Glutamatergic neuron (in vitro differentiated cells): ENCODE data around the gene PRKCE. TPM values are rescaled to one million over a fixed set of nuclear protein-coding genes. Genes with fewer than 3 reads are reported as not detected.

ENCODE experiments used
- DNase-seq: peaks from one replicate; pipeline ENCODE4 v3.0.0; 2022
- H3K27ac Mint-ChIP-seq: one replicate; pipeline ENCODE4 v1.8.0; 2020; ENCODE audit warnings: mild to moderate bottlenecking, mixed read lengths, inconsistent platforms; ENCODE audit not compliant: unreplicated experiment
- H3K27me3 Mint-ChIP-seq: one replicate; pipeline ENCODE4 v1.8.0; 2020; ENCODE audit warnings: mild to moderate bottlenecking, moderate library complexity, mixed read lengths, inconsistent platforms; ENCODE audit not compliant: unreplicated experiment
- H3K36me3 Mint-ChIP-seq: one replicate; pipeline ENCODE4 v1.8.0; 2020; ENCODE audit warnings: mild to moderate bottlenecking, mixed read lengths, inconsistent platforms; ENCODE audit not compliant: unreplicated experiment
- H3K4me1 Mint-ChIP-seq: one replicate; pipeline ENCODE4 v1.8.0; 2020; ENCODE audit warnings: mild to moderate bottlenecking, low read depth, mixed read lengths, inconsistent platforms; ENCODE audit not compliant: unreplicated experiment
- H3K4me3 Mint-ChIP-seq: one replicate; pipeline ENCODE4 v1.8.0; 2020; ENCODE audit warnings: mild to moderate bottlenecking, mixed read lengths, inconsistent platforms; ENCODE audit not compliant: unreplicated experiment
- H3K9me3 Mint-ChIP-seq: one replicate; pipeline ENCODE4 v1.8.0; 2020; ENCODE audit warnings: mild to moderate bottlenecking, moderate library complexity, mixed read lengths, inconsistent platforms; ENCODE audit not compliant: unreplicated experiment
- CTCF ChIP-seq: fragments of 200-600 bp; sonication (generic); IDR thresholded peaks from one replicate; pipeline ENCODE4 v1.5.0; 2021; ENCODE audit not compliant: partially characterized antibody, unreplicated experiment
- total RNA-seq: library from RNA; stranded (reverse); fragmentation: NEBNext Ultra II Directional; extraction: Animal tissue kit (Norgen Biotek cat#: 25700); gene quantifications from one replicate; pipeline ENCODE4 v1.2.1, GENCODE V29; 2021; ENCODE audit not compliant: unreplicated experiment

PRKCE gene
- total RNA-seq, 1 donor from 2014 or later: 74.8 TPM

- Mint-ChIP-seq H3K27me3 (peaks cover 5% of the 10 kb centered on the region), H3K9me3 (peaks cover 10% of the 10 kb centered on the region), H3K36me3 (no peaks in the 10 kb centered on the region), H3K4me1 (peaks cover 45% of the 10 kb centered on the region), H3K27ac (no peak overlapping the region), H3K4me3 (no peak overlapping the region)
- TF ChIP-seq CTCF: no peak
- no peak for DNase-seq
Observed at GRCh38 chr2:45765007-45765727, 113.7 kb downstream of the PRKCE start.

GRCh38 chr2:45765728-45766254 is 114.3 kb downstream of the PRKCE start:
- H3K4me3 Mint-ChIP-seq: no peak overlapping the region
- peaks cover 47% of the 10 kb centered on the region for H3K4me1 Mint-ChIP-seq
- H3K36me3 Mint-ChIP-seq: no peaks in the 10 kb centered on the region
- no peak for TF ChIP-seq CTCF
- peaks cover 14% of the 10 kb centered on the region for H3K9me3 Mint-ChIP-seq
- DNase-seq: no peak
- H3K27ac Mint-ChIP-seq: no peak overlapping the region
- peaks cover 5% of the 10 kb centered on the region for H3K27me3 Mint-ChIP-seq

- Mint-ChIP-seq H3K9me3 (peaks cover 20% of the 10 kb centered on the region), H3K4me1 (peaks cover 53% of the 10 kb centered on the region), H3K27ac (peak overlapping the region; percentile 30), H3K36me3 (no peaks in the 10 kb centered on the region), H3K27me3 (peaks cover 11% of the 10 kb centered on the region), H3K4me3 (no peak overlapping the region)
- TF ChIP-seq CTCF: no peak
- no peak for DNase-seq
Observed at GRCh38 chr2:45768208-45768607, 116.7 kb downstream of the PRKCE start.

GRCh38 chr2:45769056-45769455 is 117.6 kb downstream of the PRKCE start:
- TF ChIP-seq CTCF: no peak
- Mint-ChIP-seq H3K9me3 (peaks cover 20% of the 10 kb centered on the region), H3K4me1 (peaks cover 46% of the 10 kb centered on the region), H3K36me3 (no peaks in the 10 kb centered on the region), H3K4me3 (no peak overlapping the region), H3K27ac (no peak overlapping the region), H3K27me3 (peaks cover 11% of the 10 kb centered on the region)
- no peak for DNase-seq

- Mint-ChIP-seq H3K9me3 (peaks cover 20% of the 10 kb centered on the region), H3K4me3 (no peak overlapping the region), H3K4me1 (peaks cover 49% of the 10 kb centered on the region), H3K27ac (peak overlapping the region; percentile 97), H3K36me3 (no peaks in the 10 kb centered on the region), H3K27me3 (peaks cover 11% of the 10 kb centered on the region)
- no peak for TF ChIP-seq CTCF
- no peak for DNase-seq
Observed at GRCh38 chr2:45769854-45770576, 118.5 kb downstream of the PRKCE start.
